Esophagus muscularis mucosa (tissue), 4 donors: Measurements from ENCODE around the gene SPACA5.
"Not testable (repeated sequence)": the region's sequence is repeated elsewhere in the genome, so short reads cannot be mapped to it uniquely, and the experiment has no call there.

Experiments
- CTCF ChIP-seq, 3 experiments: fragments of 200-600 bp in 2 of 3; fragments of 450-650 bp in 1 of 3; sonication (generic) in 2 of 3; IDR thresholded peaks; one replicate each; pipeline ENCODE4 v1.5.1; 2017 to 2019; ENCODE audit warnings: antibody characterized with exemption in 3 of 3, mild to moderate bottlenecking in 2 of 3, moderate library complexity in 1 of 3
- EP300 ChIP-seq: sonication (generic); formaldehyde crosslinking; IDR thresholded peaks from one replicate; pipeline ENCODE4 v1.6.1; 2017; ENCODE audit warnings: antibody characterized with exemption
- POLR2A ChIP-seq: fragments of 450-650 bp; IDR thresholded peaks from one replicate; pipeline ENCODE4 v1.6.1; 2017; ENCODE audit warnings: antibody characterized with exemption, moderate library complexity, mild to moderate bottlenecking, low read depth
- POLR2AphosphoS5 ChIP-seq, 2 donors: sonication (generic); formaldehyde crosslinking; IDR thresholded peaks; one replicate each; pipeline ENCODE4 v1.6.1; 2017; ENCODE audit warnings: antibody characterized with exemption in 2 of 2

- TF ChIP-seq CTCF (IDR thresholded peaks at IDR 0.05); EP300; POLR2AphosphoS5 (IDR thresholded peaks at IDR 0.05); POLR2A: not testable (repeated sequence)
These were observed 2.7 kb downstream of the SPACA5 start for GRCh38 chrX:48009445-48009960.
